Osteoblast (primary cell): Measurements from ENCODE around the gene CBX3. TPM values are rescaled to one million over a fixed set of nuclear protein-coding genes. Genes with fewer than 3 reads are reported as not detected.

Experiments
- DNase-seq: peaks from one replicate; pipeline ENCODE4 v3.0.0; 2011; ENCODE audit warnings: low spot score, mixed read lengths; ENCODE audit not compliant: insufficient read length; ENCODE audit errors: missing footprints
- H2AFZ ChIP-seq: 2 replicates; pipeline ENCODE4 v1.6.0; 2011; ENCODE audit warnings: mild to moderate bottlenecking, low read length
- H3K27ac ChIP-seq: 2 replicates; pipeline ENCODE4 v1.5.1; 2011; ENCODE audit warnings: mild to moderate bottlenecking, low read depth, low read length, moderate library complexity
- H3K27me3 ChIP-seq: 2 replicates; pipeline ENCODE4 v1.6.0; 2012; ENCODE audit warnings: mild to moderate bottlenecking, control low read depth, inconsistent platforms, low read length, moderate library complexity; ENCODE audit not compliant: insufficient read depth
- H3K36me3 ChIP-seq: 2 replicates; pipeline ENCODE4 v1.5.1; 2011; ENCODE audit warnings: mild to moderate bottlenecking, low read length, control low read depth, moderate library complexity; ENCODE audit not compliant: insufficient read depth
- H3K4me1 ChIP-seq: 2 replicates; pipeline ENCODE4 v1.5.1; 2011; ENCODE audit warnings: mild to moderate bottlenecking, low read length, control low read depth, moderate library complexity; ENCODE audit not compliant: insufficient read depth
- H3K4me2 ChIP-seq: 2 replicates; pipeline ENCODE4 v1.6.0; 2011; ENCODE audit warnings: mild to moderate bottlenecking, low read length; ENCODE audit not compliant: insufficient read depth
- H3K4me3 ChIP-seq: fragments of 200-600 bp; sonication (generic); 3 replicates; pipeline ENCODE4 v1.5.1; 2012; ENCODE audit warnings: mild to moderate bottlenecking, low read length, inconsistent platforms; ENCODE audit not compliant: insufficient read depth
- H3K79me2 ChIP-seq: 2 replicates; pipeline ENCODE4 v1.6.0; 2012; ENCODE audit warnings: mild to moderate bottlenecking, low read length, control low read depth, inconsistent platforms; ENCODE audit not compliant: insufficient read depth
- H3K9me3 ChIP-seq: 2 replicates; pipeline ENCODE4 v1.5.1; 2011; ENCODE audit warnings: low read depth, low read length, control low read depth
- H4K20me1 ChIP-seq: 2 replicates; pipeline ENCODE4 v1.6.0; 2012; ENCODE audit warnings: mild to moderate bottlenecking, low read length, control low read depth; ENCODE audit not compliant: insufficient read depth
- total RNA-seq: library from RNA; depleted of rRNA; stranded (reverse); fragments of >200 nt; gene quantifications from 2 replicates; pipeline ENCODE4 v1.2.3, GENCODE V29; 2012
- TF ChIP-seq, protein P1 (sequence below): IDR thresholded peaks from 2 replicates; pipeline ENCODE4 v1.5.1; 2011; ENCODE audit warnings: mild to moderate bottlenecking, low read depth, low read length, moderate library complexity; ENCODE audit errors: extremely low read depth

CBX3 gene
- total RNA-seq, 1 donor, result 142 TPM

DNA sequence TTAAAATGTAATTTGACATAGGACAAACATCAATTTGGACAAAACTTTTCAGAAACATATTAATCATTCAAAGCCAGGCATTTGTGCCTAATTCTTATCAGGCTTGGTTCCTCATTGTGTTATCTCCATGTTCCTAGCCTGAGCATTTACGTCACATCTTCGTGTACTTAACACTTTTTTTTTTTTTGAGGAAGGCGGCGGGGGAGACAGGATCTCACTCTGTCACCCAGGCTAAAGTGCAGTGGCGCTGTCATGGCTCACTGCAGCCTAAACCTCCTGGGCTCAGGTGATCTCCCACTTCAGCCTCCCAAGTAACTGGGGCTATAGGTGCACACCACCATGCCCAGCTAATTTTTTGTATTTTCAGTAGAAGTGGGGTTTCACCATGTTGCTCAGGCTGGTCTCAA is 20.8 kb upstream of the CBX3 start:
- DNase-seq, result no peak
- Histone ChIP-seq H4K20me1 (peaks cover 12% of the 10 kb centered on the region), H3K27me3 (no peaks in the 10 kb centered on the region), H3K79me2 (no peaks in the 10 kb centered on the region), H3K36me3 (peaks cover 3% of the 10 kb centered on the region), H3K4me2 (no peak overlapping the region), H3K27ac (no peak overlapping the region), H3K4me1 (no peaks in the 10 kb centered on the region), H2AFZ (no peak overlapping the region), H3K9me3 (no peaks in the 10 kb centered on the region), H3K4me3 (no peak overlapping the region)
- TF ChIP-seq, protein P1, sequence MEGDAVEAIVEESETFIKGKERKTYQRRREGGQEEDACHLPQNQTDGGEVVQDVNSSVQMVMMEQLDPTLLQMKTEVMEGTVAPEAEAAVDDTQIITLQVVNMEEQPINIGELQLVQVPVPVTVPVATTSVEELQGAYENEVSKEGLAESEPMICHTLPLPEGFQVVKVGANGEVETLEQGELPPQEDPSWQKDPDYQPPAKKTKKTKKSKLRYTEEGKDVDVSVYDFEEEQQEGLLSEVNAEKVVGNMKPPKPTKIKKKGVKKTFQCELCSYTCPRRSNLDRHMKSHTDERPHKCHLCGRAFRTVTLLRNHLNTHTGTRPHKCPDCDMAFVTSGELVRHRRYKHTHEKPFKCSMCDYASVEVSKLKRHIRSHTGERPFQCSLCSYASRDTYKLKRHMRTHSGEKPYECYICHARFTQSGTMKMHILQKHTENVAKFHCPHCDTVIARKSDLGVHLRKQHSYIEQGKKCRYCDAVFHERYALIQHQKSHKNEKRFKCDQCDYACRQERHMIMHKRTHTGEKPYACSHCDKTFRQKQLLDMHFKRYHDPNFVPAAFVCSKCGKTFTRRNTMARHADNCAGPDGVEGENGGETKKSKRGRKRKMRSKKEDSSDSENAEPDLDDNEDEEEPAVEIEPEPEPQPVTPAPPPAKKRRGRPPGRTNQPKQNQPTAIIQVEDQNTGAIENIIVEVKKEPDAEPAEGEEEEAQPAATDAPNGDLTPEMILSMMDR, result no peak

DNA sequence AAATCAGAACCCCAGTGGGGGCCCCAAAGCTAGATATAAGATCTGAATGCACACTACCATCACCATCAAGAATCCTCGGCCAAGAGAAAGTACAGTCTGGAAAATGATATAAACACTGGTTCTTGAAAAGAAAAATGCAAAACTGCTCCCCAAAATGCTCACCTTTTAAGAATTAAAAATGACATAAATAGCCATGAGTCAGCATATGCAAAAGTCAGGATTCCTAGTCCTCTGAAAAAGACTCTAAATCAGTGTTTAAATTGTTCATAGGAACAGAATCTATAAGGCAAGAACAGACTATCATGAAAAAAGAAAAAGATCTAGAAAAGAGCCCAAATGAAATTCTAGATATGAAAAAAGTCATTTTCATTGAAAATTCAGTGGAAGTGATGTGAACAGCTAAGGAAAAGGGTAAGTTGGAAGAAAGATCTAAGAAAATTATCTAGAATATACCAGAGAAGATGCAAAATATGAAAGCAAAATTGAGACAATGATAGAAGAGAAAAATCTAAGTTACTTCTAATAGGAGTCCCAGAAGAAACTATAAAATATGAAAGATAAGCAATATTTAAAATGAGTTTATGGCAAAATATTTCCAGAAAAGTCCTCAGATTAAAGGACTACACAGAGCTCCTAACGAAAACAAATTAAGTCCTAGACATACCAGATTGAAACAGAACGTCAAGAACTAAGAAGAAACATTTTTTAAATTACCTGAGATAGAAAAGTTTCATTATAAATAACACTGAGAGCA is 19.9 kb upstream of the CBX3 start:
- Histone ChIP-seq H3K27ac (no peak overlapping the region), H3K9me3 (no peaks in the 10 kb centered on the region), H3K4me2 (no peak overlapping the region), H3K27me3 (no peaks in the 10 kb centered on the region), H3K36me3 (peaks cover 7% of the 10 kb centered on the region), H4K20me1 (peaks cover 14% of the 10 kb centered on the region), H3K79me2 (no peaks in the 10 kb centered on the region), H3K4me1 (no peaks in the 10 kb centered on the region), H3K4me3 (no peak overlapping the region), H2AFZ (no peak overlapping the region)
- TF ChIP-seq, protein P1, result no peak
- DNase-seq, result no peak

DNA sequence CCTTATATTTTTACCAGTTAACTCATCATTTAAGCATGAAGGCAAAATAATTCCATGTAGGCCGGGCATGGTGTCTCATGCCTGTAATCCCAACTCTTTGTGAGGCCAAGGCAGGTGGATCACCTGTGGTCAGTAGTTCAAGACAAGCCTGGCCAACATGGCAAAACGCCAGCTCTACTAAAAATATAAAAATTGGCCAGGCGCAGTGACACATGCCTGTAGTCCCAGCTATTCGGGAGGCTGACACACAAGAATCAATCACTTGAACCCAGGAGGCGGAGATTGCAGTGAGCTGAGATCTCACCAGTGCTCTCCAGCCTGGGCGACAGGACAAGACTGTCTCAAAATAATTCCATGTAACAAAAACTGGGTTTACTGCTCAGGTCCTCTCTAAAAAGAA is 19.3 kb upstream of the CBX3 start:
- H2AFZ ChIP-seq, result no peak overlapping the region
- DNase-seq, result no peak
- no peak overlapping the region for H3K4me3 ChIP-seq
- no peak overlapping the region for H3K27ac ChIP-seq
- no peak overlapping the region for H3K4me2 ChIP-seq
- H3K36me3 ChIP-seq, result peaks cover 8% of the 10 kb centered on the region
- H3K9me3 ChIP-seq, result no peaks in the 10 kb centered on the region
- TF ChIP-seq, protein P1, result no peak
- peaks cover 20% of the 10 kb centered on the region for H4K20me1 ChIP-seq
- no peaks in the 10 kb centered on the region for H3K4me1 ChIP-seq
- H3K79me2 ChIP-seq, result no peaks in the 10 kb centered on the region
- no peaks in the 10 kb centered on the region for H3K27me3 ChIP-seq

DNA sequence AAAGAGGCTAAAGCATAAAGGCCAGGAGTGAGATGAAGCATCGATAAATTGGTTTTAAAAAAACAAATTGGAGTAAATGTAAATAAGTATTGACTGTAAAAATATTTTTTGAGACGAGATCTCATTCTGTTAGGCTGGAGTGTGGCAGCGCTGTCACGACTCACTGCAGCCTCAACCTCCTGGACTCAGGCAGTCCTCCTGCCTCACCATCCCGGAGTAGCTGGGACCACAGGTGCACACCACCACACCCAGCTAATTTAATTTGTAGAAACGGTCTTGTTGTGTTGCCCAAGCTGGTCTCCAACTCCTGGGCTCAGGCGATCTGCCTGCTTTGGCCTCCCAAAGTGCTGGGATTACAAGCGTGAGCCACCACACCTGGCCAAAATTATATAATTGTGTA is 18.8 kb upstream of the CBX3 start:
- Histone ChIP-seq H3K27me3 (no peaks in the 10 kb centered on the region), H3K4me2 (no peak overlapping the region), H3K9me3 (no peaks in the 10 kb centered on the region), H4K20me1 (peaks cover 24% of the 10 kb centered on the region), H2AFZ (no peak overlapping the region), H3K4me3 (no peak overlapping the region), H3K4me1 (no peaks in the 10 kb centered on the region), H3K36me3 (peaks cover 12% of the 10 kb centered on the region), H3K79me2 (no peaks in the 10 kb centered on the region), H3K27ac (no peak overlapping the region)
- TF ChIP-seq, protein P1, result no peak
- no peak for DNase-seq
